GM15510 (cell line): ENCODE measurements around the gene NPAS3.

Source experiments
- POLR2A ChIP-seq: IDR thresholded peaks from 3 replicates; pipeline ENCODE4 v1.6.1; 2011; ENCODE audit warnings: borderline replicate concordance; ENCODE audit not compliant: insufficient read length; ENCODE audit errors: extremely low read depth

The NPAS3 gene

GRCh38 chr14:33786091-33786825 lies 847.6 kb downstream of the NPAS3 start:
- no peak for TF ChIP-seq POLR2A

DNA sequence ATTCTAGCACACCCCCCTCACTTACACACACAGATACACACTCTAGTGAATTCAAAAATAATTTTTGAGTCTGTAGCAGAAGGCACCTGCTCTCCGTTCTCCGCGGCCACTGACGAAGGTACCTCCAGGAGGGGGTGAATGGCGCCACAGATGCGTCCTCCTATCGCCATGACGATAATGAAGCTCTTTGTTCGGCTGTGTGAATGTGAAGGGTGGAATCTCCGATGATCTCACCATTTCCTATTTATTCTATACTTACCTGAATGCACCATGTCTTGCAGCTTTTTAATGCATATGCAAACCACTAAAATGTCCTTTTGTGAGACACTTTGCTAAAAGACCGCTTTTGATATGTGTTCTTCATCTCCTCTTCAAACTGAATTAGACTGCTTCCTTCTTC lies 849.5 kb downstream of the NPAS3 start:
- no peak for TF ChIP-seq POLR2A

- no peak for TF ChIP-seq POLR2A
Measured at GRCh38 chr14:33790996-33791395, 852.3 kb downstream of the NPAS3 start.

DNA sequence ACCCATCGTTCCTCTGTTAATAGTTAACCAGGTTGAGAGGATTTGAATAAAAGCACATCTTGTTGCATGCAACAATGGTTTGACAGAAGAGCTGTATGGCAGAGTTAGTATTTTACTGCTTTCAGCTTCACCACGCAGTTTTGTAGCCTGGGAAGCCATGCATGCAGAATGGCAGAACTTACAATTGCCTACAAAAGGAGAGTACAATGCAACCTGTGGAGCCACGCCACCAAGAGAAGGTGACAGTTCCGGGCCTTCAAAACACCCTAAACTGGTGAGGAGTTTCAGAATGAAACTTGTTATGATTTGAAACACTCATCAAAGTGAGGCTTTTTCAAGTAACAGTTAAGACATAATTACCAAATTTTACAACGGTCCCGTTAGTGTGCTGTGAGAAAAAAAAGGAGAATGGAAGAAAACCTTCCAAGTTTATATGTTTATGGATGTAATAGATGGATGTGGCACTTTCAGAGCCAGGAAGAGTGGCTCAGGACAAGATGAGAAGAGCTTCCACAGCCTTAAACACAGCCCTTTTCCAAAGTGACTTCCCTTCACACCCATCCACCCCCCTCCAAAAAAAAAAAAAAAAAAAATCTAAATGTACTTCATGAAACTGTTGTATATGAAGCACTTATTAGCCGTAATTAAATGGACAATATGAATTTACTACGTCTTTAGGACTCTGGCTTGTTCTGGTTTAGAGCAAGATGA lies 853.5 kb downstream of the NPAS3 start:
- no peak for TF ChIP-seq POLR2A

- no peak for TF ChIP-seq POLR2A
Measured at GRCh38 chr14:33792720-33793368, 854.2 kb downstream of the NPAS3 start.

GRCh38 chr14:33793398-33794110 lies 854.9 kb downstream of the NPAS3 start:
- no peak for TF ChIP-seq POLR2A

- TF ChIP-seq POLR2A = no peak
Measured at GRCh38 chr14:33794791-33795305, 856.2 kb downstream of the NPAS3 start.

GRCh38 chr14:33796356-33796755 lies 857.7 kb downstream of the NPAS3 start:
- TF ChIP-seq POLR2A = no peak

DNA sequence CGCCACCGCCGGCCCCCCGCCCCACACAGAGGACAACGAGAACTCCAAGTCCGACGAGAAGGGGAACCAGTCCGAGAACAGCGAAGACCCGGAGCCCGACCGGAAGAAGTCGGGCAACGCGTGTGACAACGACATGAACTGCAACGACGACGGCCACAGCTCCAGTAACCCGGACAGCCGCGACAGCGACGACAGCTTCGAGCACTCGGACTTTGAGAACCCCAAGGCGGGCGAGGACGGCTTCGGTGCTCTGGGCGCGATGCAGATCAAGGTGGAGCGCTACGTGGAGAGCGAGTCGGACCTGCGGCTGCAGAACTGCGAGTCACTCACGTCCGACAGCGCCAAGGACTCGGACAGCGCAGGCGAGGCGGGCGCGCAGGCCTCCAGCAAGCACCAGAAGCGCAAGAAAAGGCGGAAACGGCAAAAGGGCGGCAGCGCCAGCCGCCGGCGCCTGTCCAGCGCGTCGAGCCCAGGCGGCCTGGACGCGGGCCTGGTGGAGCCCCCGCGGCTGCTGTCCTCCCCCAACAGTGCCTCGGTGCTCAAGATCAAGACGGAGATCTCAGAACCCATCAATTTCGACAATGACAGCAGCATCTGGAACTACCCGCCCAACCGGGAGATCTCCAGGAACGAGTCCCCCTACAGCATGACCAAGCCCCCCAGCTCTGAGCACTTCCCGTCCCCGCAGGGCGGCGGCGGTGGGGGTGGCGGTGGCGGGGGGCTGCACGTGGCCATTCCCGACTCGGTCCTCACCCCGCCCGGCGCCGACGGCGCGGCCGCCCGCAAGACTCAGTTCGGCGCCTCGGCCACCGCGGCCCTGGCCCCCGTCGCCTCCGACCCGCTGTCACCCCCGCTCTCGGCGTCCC lies 861.3 kb downstream of the NPAS3 start:
- TF ChIP-seq POLR2A = no peak

DNA sequence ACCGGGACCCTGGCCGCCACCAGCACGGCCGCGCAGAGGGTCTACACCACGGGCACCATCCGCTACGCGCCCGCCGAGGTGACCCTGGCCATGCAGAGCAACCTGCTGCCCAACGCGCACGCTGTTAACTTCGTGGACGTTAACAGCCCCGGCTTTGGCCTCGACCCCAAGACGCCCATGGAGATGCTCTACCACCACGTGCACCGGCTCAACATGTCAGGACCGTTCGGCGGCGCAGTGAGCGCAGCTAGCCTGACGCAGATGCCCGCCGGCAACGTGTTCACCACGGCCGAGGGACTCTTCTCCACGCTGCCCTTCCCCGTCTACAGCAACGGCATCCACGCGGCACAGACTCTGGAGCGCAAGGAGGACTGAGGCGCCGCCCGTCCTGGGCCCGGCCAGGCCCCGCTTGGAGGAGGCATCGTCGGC lies 862.1 kb downstream of the NPAS3 start:
- TF ChIP-seq POLR2A = no peak

DNA sequence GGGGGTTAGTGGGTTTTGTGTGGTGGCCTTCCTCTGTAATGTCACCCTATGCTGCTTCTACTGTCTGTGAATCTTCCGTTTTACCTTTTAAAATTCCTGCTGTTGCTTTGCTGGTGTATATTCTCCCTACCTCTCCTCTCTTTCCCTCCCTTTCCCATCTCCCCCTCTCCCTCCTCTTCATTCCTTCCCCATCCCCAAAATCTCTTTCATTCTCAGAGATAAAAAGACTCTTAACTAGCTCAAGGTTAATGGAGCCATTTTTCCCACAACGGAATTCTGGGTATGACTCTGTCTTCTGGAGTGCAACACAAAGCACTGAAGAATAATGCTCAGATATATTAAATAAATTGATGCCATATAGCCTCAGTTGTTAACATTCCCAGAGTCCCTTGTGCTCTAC lies 864.1 kb downstream of the NPAS3 start:
- TF ChIP-seq POLR2A = no peak

DNA sequence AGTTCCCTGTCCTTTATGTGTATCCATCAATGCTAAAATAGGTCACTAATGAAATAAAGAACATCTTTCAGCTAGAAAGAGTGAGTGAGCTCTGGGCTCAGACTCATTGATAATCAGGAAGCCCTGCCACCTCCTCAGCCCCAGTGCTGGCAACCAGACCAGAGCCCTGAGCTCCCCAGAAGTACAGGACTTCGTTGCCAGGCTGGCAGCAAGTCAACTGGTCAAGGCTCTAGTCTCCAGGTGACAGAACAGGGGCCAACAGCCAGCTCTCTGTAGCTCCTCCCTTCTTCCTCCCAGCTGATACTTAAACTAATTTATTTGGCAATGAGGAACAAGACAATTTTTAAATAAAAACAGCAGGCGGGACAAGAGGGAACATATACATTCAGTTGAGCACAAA lies 866.9 kb downstream of the NPAS3 start:
- TF ChIP-seq POLR2A = no peak

- TF ChIP-seq POLR2A = no peak
Measured at GRCh38 chr14:33806905-33807304, 868.2 kb downstream of the NPAS3 start.

DNA sequence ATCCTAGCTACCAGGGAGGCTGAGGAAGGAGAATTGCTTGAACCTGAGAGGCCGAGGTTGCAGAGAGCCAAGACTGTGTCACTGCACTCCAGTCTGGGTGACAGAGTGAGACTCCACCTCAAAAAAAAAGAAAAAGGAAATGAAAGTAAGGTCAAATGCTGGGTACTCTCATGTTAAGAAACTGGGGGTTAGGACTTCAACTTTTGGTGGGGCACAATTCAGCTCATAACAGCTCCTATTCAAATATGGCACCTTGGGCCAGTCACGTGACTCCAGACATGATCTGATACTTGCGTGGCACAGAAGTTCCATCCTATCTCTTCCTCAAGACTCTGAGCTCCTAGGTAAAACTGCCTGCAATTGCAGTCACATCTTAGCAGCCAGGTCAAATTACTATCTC lies 869.5 kb downstream of the NPAS3 start:
- TF ChIP-seq POLR2A = no peak
